NT2/D1 (cell line): ENCODE results near the gene GMCL2.

ENCODE experiments used
- YY1 ChIP-seq: IDR thresholded peaks from 2 replicates; pipeline ENCODE4 v1.6.1; 2011; ENCODE audit not compliant: insufficient read length, insufficient read depth
- ZNF274 ChIP-seq: IDR thresholded peaks from 2 replicates; pipeline ENCODE4 v1.6.1; 2011; ENCODE audit warnings: mild to moderate bottlenecking, low read depth, low read length

- TF ChIP-seq YY1 (no peak), ZNF274 (no peak)
These were observed 44.5 kb upstream of the GMCL2 start for GRCh38 chr5:178231539-178232123.
